OCI-LY3 (cell line): ENCODE measurements around the gene TBC1D16.

ENCODE experiments used
- EZH2phosphoT487 ChIP-seq: fragments of 200-600 bp; shearing (Covaris generic); IDR thresholded peaks from 2 replicates; pipeline ENCODE4 v1.6.1; 2018; ENCODE audit warnings: antibody characterized with exemption, mixed run types, low read depth
- TF ChIP-seq, protein P1 (sequence below): fragments of 200-600, 300-600 bp; sonication (generic); IDR thresholded peaks from 2 replicates; pipeline ENCODE4 v1.5.1; 2014; ENCODE audit warnings: antibody characterized with exemption, low read length, low read depth

DNA sequence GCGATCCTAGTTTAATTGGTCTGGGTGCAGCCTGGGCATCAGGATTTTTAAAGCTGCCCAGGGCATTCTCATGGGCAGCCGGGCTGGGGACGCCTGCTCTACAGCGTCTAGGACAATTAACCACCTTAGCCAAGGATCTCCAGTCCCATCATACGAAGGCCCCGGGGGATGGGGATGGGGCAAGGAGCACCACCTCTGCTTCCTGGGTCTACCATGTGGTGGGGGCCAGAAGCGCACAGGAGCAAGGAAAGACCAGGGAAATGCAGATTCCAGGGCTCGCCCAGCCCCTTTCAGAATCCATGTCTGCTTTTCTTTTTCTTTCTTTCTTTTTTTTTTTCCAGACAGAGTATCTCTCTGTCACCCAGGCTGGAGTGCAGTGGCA, 29.3 kb downstream of the TBC1D16 start:
- TF ChIP-seq, protein P1, sequence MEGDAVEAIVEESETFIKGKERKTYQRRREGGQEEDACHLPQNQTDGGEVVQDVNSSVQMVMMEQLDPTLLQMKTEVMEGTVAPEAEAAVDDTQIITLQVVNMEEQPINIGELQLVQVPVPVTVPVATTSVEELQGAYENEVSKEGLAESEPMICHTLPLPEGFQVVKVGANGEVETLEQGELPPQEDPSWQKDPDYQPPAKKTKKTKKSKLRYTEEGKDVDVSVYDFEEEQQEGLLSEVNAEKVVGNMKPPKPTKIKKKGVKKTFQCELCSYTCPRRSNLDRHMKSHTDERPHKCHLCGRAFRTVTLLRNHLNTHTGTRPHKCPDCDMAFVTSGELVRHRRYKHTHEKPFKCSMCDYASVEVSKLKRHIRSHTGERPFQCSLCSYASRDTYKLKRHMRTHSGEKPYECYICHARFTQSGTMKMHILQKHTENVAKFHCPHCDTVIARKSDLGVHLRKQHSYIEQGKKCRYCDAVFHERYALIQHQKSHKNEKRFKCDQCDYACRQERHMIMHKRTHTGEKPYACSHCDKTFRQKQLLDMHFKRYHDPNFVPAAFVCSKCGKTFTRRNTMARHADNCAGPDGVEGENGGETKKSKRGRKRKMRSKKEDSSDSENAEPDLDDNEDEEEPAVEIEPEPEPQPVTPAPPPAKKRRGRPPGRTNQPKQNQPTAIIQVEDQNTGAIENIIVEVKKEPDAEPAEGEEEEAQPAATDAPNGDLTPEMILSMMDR = no peak
- TF ChIP-seq EZH2phosphoT487 = no peak
